AG09319 (cell line): ENCODE results near the gene STXBP2.

ENCODE experiments used
- DNase-seq: peaks from one replicate; pipeline ENCODE4 v3.0.0-alpha.2; 2010; ENCODE audit warnings: low read depth; ENCODE audit errors: extremely low read depth
- TF ChIP-seq, protein P1 (sequence below): IDR thresholded peaks from 2 replicates; pipeline ENCODE4 v1.5.1; 2011; ENCODE audit warnings: low read depth, mild to moderate bottlenecking, inconsistent platforms, low read length, moderate library complexity

STXBP2 gene

DNA sequence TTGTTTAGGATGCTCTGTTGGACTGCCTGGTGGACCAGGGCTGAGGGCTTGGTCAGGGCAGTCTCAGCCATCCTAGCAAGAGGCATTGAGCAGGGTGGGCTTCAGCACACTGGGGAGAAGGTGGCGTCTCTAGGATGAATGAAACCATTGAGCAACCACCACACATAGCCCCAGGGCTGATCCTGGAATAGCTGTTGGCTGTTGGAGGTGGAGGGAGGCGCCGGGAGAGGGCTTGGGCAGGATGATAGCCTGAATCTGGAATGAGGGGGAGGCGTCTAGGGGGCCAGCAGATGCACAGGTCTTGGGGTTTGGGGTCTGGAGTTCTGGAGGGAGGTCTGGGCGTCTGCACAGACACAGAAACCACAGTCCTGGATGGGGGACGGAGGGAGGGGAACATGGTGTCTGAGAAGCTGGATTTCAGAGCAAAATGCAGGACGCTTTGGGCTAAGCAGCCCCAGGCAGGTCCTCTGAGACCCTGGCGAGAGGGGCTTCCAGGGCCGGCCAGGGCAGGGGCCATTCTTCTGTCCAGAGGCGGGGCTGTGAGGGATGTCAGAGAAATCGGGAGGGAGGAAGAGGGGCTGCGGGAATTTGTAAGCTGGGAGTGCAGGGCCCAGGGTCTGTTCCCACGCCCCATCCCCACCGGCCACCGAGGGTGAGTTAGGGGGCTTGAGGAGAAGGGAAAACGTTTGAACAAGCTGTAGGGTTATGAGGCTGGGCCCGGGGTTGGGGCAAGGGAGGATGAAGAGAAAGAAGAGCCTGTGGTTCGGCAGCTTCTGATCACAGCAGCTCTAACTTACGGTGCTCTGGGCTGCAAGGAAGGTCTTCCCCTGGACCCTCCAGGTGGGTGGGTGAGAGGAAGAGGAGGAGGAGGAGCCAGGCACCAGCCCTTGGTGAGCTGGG lies 48.9 kb downstream of the STXBP2 start:
- TF ChIP-seq, protein P1, sequence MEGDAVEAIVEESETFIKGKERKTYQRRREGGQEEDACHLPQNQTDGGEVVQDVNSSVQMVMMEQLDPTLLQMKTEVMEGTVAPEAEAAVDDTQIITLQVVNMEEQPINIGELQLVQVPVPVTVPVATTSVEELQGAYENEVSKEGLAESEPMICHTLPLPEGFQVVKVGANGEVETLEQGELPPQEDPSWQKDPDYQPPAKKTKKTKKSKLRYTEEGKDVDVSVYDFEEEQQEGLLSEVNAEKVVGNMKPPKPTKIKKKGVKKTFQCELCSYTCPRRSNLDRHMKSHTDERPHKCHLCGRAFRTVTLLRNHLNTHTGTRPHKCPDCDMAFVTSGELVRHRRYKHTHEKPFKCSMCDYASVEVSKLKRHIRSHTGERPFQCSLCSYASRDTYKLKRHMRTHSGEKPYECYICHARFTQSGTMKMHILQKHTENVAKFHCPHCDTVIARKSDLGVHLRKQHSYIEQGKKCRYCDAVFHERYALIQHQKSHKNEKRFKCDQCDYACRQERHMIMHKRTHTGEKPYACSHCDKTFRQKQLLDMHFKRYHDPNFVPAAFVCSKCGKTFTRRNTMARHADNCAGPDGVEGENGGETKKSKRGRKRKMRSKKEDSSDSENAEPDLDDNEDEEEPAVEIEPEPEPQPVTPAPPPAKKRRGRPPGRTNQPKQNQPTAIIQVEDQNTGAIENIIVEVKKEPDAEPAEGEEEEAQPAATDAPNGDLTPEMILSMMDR: no peak
- DNase-seq: no peak

DNA sequence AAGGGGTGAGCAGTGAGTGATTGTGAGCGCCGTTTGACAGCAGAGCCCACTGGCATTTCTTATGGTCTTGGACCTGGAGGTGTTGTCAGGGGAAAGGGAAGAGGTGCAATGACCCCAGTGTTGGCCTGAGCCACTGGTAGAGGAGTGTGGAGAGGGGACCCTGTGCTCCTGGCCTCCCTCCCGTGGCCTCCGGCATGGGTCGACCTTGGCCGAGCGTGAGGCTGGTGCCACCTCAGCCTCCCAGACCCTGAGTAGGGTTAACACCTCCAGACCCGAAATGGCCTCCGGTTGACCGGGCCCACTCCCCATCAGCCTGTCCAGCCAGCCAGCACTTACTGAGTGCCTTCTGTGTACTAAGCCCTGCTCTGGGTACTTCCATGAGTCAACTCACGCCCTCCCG lies 50.3 kb downstream of the STXBP2 start:
- TF ChIP-seq, protein P1: no peak

GRCh38 chr19:7689165-7689564 lies 52.3 kb downstream of the STXBP2 start:
- TF ChIP-seq, protein P1: no peak

More for the DNA sequence above, 50.3 kb downstream of the STXBP2 start:
- DNase-seq: no peak

DNA sequence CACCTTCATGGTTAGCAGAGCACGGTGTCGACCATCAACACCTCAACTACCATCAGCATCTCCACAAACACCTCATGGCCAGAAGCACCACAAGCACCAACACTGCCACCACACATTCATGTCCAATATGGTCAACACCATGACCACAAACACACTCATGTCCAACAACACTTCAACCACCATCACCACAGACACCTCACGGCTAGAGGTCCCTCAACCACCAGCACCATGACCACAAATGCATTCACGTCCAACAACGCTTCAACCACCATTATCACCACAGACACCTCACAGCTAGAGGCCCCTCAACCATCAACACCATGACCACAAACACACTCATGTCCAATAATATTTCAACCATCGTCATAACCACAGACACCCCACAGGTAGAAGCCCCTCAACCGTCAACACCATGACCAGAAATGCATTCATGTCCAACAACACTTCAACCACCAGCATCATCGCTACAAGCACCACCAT lies 53.9 kb downstream of the STXBP2 start:
- TF ChIP-seq, protein P1: no peak
- DNase-seq: no peak

More at GRCh38 chr19:7689165-7689564, 52.3 kb downstream of the STXBP2 start:
- no peak for DNase-seq

- TF ChIP-seq, protein P1: no peak
- no peak for DNase-seq
Observed at GRCh38 chr19:7691497-7691896, 54.6 kb downstream of the STXBP2 start.

DNA sequence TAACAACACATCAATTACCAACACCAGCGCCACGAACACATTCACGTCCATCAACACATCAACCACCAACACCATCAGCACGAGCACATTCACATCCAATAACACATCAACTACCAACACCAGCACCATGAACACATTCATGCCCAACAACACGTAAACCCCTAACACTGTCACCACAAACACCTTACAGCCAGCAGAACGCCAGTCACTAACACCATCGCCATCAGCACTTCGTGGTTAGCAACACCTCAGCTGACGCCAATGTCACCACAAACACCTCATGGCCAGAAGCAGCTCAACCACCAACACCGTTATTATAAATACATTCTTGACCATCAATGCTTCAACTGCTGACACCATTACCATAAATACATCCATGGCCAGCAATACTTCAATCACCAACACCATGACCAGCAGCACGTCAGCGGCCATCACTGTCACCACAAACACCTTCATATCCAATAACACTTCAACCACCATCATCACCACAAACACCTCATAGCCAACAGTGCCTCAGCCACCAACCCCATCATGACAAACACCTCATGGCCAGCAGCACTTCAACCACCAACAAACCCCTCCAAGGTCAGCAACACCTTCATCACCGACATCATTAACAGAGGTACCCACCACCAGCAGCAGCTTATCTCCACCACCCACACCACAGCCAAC lies 55.6 kb downstream of the STXBP2 start:
- TF ChIP-seq, protein P1: no peak
- DNase-seq: no peak

DNA sequence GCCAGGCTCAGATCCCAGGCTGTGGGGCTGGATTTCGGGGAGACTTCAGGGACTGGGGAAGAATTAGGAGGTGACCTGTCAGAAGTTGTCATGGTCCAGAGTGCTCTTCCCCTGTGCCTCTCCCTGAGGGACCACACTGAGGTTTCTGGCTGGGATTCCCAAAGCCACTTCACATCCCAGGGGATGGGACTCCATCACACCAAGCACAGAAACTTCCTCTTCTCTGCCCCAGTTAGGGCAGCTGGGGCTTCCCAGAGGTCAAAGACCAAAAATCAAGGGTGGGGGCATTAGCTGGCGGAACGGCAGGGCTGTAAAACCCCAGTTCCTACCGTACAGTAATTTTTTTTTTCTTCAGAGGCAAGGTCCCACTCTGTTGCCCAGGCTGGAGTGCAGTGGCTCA lies 57.6 kb downstream of the STXBP2 start:
- TF ChIP-seq, protein P1: no peak

More for the DNA sequence above, 57.6 kb downstream of the STXBP2 start:
- DNase-seq: no peak
